ENCODE data around the gene RMND1.
"Not testable (repeated sequence)": the region's sequence is repeated elsewhere in the genome, so short reads cannot be mapped to it uniquely, and the experiment has no call there.

Gene RMND1

GRCh38 chr6:151451950-151452749 lies at the start of gene RMND1:
RMND1 (minus strand) TSS chr6:151452126; CDS start chr6:151445811, 6,315 bp downstream.
- peak; percentile 99 for DNase-seq (ENCODE audit: low spot score)

- no peak for DNase-seq (ENCODE audit: low spot score)
Observed at GRCh38 chr6:151499551-151499950, 47.6 kb upstream of the RMND1 start.

- no peak for DNase-seq (ENCODE audit: low spot score)
Observed at GRCh38 chr6:151498327-151498726, 46.4 kb upstream of the RMND1 start.

- no peak for DNase-seq (ENCODE audit: low spot score)
Observed at GRCh38 chr6:151497905-151498304, 46.0 kb upstream of the RMND1 start.

GRCh38 chr6:151495380-151495779 lies 43.5 kb upstream of the RMND1 start:
- no peak for DNase-seq (ENCODE audit: low spot score)

GRCh38 chr6:151494936-151495320 lies 43.0 kb upstream of the RMND1 start:
- DNase-seq (ENCODE audit: low spot score), result no peak

- DNase-seq (ENCODE audit: low spot score), result peak; percentile 60
Observed at GRCh38 chr6:151494235-151494935, 42.5 kb upstream of the RMND1 start.

GRCh38 chr6:151493804-151494234 lies 41.9 kb upstream of the RMND1 start, which contains the start of gene CCDC170:
CCDC170 (plus strand) TSS chr6:151494017; CDS start chr6:151494129, 112 bp downstream.
- DNase-seq (ENCODE audit: low spot score), result peak; percentile 77

GRCh38 chr6:151493161-151493803 lies 41.4 kb upstream of the RMND1 start:
- peak; percentile 9 for DNase-seq (ENCODE audit: low spot score)

- no peak for DNase-seq (ENCODE audit: low spot score)
Observed at GRCh38 chr6:151490996-151491395, 39.1 kb upstream of the RMND1 start.

- DNase-seq (ENCODE audit: low spot score), result peak; percentile 14
Observed at GRCh38 chr6:151488226-151488625, 36.3 kb upstream of the RMND1 start.

GRCh38 chr6:151483994-151484393 lies 32.1 kb upstream of the RMND1 start:
- no peak for DNase-seq (ENCODE audit: low spot score)

GRCh38 chr6:151482290-151482689 lies 30.4 kb upstream of the RMND1 start:
- peak; percentile 36 for DNase-seq (ENCODE audit: low spot score)

- no peak for DNase-seq (ENCODE audit: low spot score)
Observed at GRCh38 chr6:151481786-151482185, 29.9 kb upstream of the RMND1 start.

- DNase-seq (ENCODE audit: low spot score), result no peak
Observed at GRCh38 chr6:151478670-151479069, 26.7 kb upstream of the RMND1 start.

- DNase-seq (ENCODE audit: low spot score), result no peak
Observed at GRCh38 chr6:151477726-151478125, 25.8 kb upstream of the RMND1 start.

- peak; percentile 52 for DNase-seq (ENCODE audit: low spot score)
Observed at GRCh38 chr6:151475653-151476523, 24.0 kb upstream of the RMND1 start.

GRCh38 chr6:151464702-151465101 lies 12.8 kb upstream of the RMND1 start:
- DNase-seq (ENCODE audit: low spot score), result no peak

- no peak for DNase-seq (ENCODE audit: low spot score)
Observed at GRCh38 chr6:151461673-151462072, 9.7 kb upstream of the RMND1 start.

GRCh38 chr6:151455751-151456398 lies 3.9 kb upstream of the RMND1 start:
- not testable (repeated sequence) for DNase-seq (ENCODE audit: low spot score)

- no peak for DNase-seq (ENCODE audit: low spot score)
Observed at GRCh38 chr6:151452750-151453427, 963 bp upstream of the RMND1 start.
